Measurements from ENCODE around the gene LRRC75B. TPM values are rescaled to one million over a fixed set of nuclear protein-coding genes. Genes with fewer than 3 reads are reported as not detected.

The LRRC75B gene
- total and polyA plus RNA-seq, 2 of the 13 experiments (the other 11 are each of a cell fraction or from before 2014, with no cell fraction given) = 11.8 to 34.8 TPM

DNA sequence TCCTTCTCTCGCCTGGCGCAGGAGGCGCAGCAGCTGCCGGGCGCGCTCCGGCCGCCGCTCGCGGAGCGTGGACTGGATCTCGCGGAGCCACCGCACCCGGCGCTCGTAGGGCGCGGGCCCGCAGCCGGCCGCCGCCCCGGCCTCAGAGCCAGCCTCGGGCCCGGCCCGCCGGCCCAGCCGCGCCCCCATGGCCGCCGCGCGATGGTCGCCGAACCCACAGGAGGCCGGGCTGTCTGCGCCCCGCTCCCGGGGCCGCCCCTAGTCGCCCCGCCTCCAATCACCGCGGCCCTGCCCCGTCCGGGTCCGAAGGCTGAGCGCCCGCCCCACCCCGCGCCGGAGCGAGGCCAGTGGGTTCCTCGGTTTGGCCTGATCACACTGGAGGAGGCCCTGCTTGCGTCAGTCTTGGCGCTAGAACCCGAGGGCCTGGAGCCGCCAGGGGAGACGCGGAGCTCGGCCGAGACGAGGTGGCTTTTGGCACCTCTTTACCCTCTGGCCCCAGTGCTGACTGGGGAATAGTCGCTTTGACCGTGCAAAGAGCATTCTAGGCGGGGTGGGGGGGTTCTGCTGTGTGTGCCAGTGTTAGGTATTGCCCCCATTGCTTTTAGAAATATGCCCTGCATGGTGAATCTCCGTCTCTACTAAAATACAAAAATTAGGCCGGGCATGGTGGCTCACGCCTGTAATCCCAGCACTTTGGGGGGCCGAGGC is at the start of gene LRRC75B (continued):
- TF ChIP-seq SOX13 (IDR thresholded peaks at IDR 0.05) = no peak
- TF ChIP-seq SOX13 (CRISPR knock-in tag; conservative IDR thresholded peaks at IDR 0.05 in 1 of 2, IDR thresholded peaks at IDR 0.05 in 1 of 2) = peak in 1 of 2 experiments; percentile 75; a peak in 2 of 4 replicates
- TF ChIP-seq, protein P1, sequence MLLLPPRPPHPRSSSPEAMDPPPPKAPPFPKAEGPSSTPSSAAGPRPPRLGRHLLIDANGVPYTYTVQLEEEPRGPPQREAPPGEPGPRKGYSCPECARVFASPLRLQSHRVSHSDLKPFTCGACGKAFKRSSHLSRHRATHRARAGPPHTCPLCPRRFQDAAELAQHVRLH (CRISPR knock-in tag; IDR thresholded peaks at IDR 0.05; ENCODE audit: borderline replicate concordance, low read depth) = peak; percentile 69; the same call in 1 of the 2 replicates
- TF ChIP-seq, protein P2, sequence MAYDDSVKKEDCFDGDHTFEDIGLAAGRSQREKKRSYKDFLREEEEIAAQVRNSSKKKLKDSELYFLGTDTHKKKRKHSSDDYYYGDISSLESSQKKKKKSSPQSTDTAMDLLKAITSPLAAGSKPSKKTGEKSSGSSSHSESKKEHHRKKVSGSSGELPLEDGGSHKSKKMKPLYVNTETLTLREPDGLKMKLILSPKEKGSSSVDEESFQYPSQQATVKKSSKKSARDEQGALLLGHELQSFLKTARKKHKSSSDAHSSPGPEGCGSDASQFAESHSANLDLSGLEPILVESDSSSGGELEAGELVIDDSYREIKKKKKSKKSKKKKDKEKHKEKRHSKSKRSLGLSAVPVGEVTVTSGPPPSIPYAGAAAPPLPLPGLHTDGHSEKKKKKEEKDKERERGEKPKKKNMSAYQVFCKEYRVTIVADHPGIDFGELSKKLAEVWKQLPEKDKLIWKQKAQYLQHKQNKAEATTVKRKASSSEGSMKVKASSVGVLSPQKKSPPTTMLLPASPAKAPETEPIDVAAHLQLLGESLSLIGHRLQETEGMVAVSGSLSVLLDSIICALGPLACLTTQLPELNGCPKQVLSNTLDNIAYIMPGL (CRISPR knock-in tag; IDR thresholded peaks at IDR 0.05; ENCODE audit: borderline replicate concordance in 1 of 2, low read depth in 1 of 2) = peak; percentile 79 to 84; a peak in 3 of 4 replicates
- peak; percentile 56; the same call in 1 of the 2 replicates for TF ChIP-seq ZNF746 (CRISPR knock-in tag; IDR thresholded peaks at IDR 0.05)
- TF ChIP-seq, protein P3, sequence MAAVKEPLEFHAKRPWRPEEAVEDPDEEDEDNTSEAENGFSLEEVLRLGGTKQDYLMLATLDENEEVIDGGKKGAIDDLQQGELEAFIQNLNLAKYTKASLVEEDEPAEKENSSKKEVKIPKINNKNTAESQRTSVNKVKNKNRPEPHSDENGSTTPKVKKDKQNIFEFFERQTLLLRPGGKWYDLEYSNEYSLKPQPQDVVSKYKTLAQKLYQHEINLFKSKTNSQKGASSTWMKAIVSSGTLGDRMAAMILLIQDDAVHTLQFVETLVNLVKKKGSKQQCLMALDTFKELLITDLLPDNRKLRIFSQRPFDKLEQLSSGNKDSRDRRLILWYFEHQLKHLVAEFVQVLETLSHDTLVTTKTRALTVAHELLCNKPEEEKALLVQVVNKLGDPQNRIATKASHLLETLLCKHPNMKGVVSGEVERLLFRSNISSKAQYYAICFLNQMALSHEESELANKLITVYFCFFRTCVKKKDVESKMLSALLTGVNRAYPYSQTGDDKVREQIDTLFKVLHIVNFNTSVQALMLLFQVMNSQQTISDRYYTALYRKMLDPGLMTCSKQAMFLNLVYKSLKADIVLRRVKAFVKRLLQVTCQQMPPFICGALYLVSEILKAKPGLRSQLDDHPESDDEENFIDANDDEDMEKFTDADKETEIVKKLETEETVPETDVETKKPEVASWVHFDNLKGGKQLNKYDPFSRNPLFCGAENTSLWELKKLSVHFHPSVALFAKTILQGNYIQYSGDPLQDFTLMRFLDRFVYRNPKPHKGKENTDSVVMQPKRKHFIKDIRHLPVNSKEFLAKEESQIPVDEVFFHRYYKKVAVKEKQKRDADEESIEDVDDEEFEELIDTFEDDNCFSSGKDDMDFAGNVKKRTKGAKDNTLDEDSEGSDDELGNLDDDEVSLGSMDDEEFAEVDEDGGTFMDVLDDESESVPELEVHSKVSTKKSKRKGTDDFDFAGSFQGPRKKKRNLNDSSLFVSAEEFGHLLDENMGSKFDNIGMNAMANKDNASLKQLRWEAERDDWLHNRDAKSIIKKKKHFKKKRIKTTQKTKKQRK (IDR thresholded peaks at IDR 0.05; ENCODE audit: low read length) = no peak
- no peak for TF ChIP-seq NFRKB (IDR thresholded peaks at IDR 0.05)
- TF ChIP-seq YEATS2 (CRISPR knock-in tag; IDR thresholded peaks at IDR 0.05; ENCODE audit: borderline replicate concordance) = peak; percentile 44; the same call in 1 of the 2 replicates
- TF ChIP-seq, protein P4, sequence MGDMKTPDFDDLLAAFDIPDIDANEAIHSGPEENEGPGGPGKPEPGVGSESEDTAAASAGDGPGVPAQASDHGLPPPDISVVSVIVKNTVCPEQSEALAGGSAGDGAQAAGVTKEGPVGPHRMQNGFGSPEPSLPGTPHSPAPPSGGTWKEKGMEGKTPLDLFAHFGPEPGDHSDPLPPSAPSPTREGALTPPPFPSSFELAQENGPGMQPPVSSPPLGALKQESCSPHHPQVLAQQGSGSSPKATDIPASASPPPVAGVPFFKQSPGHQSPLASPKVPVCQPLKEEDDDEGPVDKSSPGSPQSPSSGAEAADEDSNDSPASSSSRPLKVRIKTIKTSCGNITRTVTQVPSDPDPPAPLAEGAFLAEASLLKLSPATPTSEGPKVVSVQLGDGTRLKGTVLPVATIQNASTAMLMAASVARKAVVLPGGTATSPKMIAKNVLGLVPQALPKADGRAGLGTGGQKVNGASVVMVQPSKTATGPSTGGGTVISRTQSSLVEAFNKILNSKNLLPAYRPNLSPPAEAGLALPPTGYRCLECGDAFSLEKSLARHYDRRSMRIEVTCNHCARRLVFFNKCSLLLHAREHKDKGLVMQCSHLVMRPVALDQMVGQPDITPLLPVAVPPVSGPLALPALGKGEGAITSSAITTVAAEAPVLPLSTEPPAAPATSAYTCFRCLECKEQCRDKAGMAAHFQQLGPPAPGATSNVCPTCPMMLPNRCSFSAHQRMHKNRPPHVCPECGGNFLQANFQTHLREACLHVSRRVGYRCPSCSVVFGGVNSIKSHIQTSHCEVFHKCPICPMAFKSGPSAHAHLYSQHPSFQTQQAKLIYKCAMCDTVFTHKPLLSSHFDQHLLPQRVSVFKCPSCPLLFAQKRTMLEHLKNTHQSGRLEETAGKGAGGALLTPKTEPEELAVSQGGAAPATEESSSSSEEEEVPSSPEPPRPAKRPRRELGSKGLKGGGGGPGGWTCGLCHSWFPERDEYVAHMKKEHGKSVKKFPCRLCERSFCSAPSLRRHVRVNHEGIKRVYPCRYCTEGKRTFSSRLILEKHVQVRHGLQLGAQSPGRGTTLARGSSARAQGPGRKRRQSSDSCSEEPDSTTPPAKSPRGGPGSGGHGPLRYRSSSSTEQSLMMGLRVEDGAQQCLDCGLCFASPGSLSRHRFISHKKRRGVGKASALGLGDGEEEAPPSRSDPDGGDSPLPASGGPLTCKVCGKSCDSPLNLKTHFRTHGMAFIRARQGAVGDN (CRISPR knock-in tag; IDR thresholded peaks at IDR 0.05) = peak; percentile 80
- TF ChIP-seq, protein P5, sequence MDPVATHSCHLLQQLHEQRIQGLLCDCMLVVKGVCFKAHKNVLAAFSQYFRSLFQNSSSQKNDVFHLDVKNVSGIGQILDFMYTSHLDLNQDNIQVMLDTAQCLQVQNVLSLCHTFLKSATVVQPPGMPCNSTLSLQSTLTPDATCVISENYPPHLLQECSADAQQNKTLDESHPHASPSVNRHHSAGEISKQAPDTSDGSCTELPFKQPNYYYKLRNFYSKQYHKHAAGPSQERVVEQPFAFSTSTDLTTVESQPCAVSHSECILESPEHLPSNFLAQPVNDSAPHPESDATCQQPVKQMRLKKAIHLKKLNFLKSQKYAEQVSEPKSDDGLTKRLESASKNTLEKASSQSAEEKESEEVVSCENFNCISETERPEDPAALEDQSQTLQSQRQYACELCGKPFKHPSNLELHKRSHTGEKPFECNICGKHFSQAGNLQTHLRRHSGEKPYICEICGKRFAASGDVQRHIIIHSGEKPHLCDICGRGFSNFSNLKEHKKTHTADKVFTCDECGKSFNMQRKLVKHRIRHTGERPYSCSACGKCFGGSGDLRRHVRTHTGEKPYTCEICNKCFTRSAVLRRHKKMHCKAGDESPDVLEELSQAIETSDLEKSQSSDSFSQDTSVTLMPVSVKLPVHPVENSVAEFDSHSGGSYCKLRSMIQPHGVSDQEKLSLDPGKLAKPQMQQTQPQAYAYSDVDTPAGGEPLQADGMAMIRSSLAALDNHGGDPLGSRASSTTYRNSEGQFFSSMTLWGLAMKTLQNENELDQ (CRISPR knock-in tag; IDR thresholded peaks at IDR 0.05; ENCODE audit: borderline replicate concordance) = no peak
- TF ChIP-seq, protein P6, sequence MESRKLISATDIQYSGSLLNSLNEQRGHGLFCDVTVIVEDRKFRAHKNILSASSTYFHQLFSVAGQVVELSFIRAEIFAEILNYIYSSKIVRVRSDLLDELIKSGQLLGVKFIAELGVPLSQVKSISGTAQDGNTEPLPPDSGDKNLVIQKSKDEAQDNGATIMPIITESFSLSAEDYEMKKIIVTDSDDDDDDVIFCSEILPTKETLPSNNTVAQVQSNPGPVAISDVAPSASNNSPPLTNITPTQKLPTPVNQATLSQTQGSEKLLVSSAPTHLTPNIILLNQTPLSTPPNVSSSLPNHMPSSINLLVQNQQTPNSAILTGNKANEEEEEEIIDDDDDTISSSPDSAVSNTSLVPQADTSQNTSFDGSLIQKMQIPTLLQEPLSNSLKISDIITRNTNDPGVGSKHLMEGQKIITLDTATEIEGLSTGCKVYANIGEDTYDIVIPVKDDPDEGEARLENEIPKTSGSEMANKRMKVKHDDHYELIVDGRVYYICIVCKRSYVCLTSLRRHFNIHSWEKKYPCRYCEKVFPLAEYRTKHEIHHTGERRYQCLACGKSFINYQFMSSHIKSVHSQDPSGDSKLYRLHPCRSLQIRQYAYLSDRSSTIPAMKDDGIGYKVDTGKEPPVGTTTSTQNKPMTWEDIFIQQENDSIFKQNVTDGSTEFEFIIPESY (CRISPR knock-in tag; IDR thresholded peaks at IDR 0.05) = no peak; the same call in 1 of the 2 replicates
- TF ChIP-seq ZNF619 (CRISPR knock-in tag; IDR thresholded peaks at IDR 0.05) = 0 out of 2 replicates have a peak, but pooled peaks have one; percentile 44

Data from HepG2 (cell line).